GM19239 (cell line): ENCODE data around the gene GCH1.
A peak's percentile ranks its signal among the peaks of the same experiment; 100 is the strongest.
"Not testable (repeated sequence)": the region's sequence is repeated elsewhere in the genome, so short reads cannot be mapped to it uniquely, and the experiment has no call there.

Experiments used
- DNase-seq: peaks from one replicate; pipeline ENCODE4 v3.0.0; 2011; ENCODE audit warnings: low spot score; ENCODE audit not compliant: insufficient read length
- FAIRE-seq: peaks from 2 replicates; lab custom pipeline; 2011; peaks lifted over from hg19 to GRCh38; lab: Jason Lieb, UNC

The GCH1 gene, protein sequence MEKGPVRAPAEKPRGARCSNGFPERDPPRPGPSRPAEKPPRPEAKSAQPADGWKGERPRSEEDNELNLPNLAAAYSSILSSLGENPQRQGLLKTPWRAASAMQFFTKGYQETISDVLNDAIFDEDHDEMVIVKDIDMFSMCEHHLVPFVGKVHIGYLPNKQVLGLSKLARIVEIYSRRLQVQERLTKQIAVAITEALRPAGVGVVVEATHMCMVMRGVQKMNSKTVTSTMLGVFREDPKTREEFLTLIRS

DNA sequence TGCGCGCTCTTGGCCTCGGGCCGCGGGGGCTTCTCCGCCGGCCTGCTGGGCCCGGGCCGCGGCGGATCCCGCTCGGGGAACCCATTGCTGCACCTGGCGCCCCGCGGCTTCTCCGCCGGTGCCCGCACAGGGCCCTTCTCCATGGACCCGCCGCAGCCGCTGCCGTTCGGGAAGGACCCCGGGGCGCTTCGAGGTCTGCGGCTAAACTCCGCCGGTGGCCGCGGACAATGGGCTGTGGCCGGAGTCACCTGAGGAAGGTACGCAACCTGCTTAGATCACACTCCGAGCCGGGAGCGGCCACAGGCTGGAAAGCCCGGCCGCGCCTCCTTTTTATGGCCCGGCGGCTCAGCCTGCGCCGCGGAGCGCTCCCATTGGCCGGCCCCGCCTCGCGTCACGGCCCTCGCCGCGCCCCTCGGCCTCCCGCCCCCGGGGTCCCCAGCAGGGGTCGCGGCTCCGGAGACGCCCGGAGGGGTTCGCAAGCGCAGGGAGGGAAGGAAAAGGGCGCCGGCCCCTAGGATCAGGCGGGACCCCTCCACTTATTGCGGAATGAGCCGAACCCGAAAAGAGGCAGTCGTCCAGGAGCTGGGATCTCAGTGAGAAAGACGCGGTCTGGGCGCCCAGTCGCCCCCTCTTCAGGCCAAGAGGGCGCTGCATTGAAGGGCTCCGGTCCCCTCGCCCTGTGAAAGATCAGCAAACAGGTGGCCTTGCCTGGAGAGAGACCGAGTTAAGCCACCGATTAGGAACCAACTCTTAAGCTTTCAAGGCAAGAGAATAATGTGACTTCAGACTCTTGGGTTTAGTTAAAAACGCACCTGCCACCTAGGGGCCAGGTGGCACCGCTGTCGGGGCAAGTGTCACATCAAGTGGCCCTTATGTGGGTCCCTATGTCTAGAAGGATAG lies at the start of gene GCH1:
TSS of gene GCH1 (minus strand) at position 306 of the 900 bp plus-strand sequence. CDS start at position 143, 163 bp downstream.
- FAIRE-seq (peak; percentile 82), DNase-seq (no peak)

DNA sequence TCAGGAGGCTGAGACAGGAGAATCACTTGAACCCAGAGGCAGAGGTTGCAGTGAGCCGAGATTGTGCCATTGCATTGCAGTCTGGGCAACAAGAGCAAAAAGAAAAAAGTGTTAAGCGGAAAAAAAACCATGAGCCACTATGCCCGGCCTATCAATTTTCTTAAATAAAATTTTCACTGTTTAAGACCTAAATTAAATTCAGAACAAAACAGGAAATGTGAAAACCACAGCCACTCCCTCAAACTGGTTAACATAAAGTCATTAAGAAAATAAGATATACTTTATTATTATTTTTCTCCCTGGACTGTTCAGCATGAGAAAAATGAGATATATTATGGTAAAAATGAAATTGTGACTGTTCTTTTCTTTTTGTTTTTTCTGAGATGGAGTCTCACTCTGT lies 44.6 kb upstream of the GCH1 start:
- FAIRE-seq (no peak), DNase-seq (no peak)

DNA sequence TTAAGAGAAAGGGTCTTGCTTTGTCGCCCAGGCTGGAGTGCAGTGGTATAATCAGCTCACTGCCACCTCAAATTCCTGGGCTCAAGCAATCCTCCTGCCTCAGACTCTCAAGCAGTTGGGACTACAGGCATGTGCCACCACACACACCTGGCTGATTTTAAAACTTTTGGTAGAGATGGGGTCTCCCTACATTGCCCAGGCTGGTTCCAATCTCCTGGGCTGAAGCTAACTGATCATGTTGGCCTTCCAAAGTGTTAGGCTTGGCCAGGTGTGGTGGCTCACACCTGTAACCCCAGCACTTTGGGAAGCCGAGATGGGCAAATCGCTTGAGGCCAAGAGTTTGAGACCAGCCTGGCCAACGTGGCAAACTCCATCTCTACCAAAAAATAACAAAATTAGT lies 43.9 kb upstream of the GCH1 start:
- DNase-seq: no peak
- FAIRE-seq: no peak

DNA sequence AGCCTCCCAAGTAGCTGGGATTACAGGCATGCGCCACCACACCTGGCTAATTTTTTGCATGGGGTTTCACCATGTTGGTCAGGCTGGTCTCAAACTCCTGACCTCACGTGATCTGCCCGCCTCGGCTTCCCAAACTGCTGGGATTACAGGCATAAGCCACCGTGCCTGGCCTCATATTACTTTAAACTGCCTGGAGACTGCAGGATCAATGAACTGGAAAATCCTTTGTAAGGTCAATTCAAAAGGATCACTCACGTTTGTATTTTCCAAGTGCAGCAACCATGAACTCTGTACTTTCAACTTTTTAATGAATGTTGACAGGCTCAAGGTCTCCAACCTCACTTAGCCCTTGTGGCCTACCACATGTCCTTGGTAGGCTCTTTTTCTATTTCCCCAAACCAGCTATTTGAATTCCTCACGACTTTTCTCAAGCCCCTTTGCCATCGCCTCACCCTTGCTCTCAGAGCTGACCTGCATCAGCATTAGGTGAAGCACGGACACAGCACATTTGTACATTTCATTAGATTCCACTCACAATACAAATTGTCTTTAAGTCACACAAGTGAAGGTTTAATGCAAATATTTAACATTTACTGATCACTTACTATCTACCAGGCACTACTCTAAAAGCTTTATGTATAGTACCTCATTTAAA lies 42.2 kb upstream of the GCH1 start:
- FAIRE-seq: no peak
- no peak for DNase-seq

DNA sequence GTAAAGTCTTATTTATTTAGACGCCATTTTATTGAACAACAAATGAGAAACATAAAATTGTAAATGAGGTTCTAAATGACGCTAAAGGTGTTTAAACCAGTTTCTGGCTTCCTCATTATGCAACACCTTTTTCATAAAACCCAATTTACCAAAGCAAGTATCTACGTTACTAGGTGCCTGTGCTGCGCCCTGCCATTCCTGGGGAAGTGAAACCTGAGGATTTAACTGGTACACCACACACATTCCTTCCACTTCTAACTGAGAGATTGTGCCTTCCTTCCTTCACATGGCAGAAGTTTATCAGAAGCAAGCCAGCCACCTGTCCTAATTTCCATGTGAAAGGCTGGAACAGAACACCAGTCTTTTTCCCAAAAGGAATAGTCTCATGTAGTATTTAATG lies 40.3 kb upstream of the GCH1 start:
- no peak for FAIRE-seq
- no peak for DNase-seq

DNA sequence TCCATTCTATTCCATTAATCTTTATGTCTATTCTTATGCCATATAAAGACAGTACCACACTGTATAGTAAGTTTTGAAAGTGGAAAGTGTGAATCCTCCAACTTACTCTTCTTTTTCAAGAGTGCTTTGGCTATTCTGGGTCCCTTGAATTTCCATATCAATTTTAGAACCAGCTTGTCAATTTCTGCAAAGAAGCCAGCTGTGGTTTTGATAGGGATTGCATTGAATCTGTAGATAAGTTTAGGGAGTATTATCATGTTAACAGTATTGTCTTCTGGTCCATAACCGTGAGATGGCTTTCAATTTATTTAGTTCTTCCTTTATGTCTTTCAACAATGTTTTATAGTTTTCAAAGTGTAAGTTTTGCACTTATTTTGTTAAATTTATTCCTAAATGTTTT lies 34.2 kb upstream of the GCH1 start:
- DNase-seq: no peak
- peak; percentile 4 for FAIRE-seq

DNA sequence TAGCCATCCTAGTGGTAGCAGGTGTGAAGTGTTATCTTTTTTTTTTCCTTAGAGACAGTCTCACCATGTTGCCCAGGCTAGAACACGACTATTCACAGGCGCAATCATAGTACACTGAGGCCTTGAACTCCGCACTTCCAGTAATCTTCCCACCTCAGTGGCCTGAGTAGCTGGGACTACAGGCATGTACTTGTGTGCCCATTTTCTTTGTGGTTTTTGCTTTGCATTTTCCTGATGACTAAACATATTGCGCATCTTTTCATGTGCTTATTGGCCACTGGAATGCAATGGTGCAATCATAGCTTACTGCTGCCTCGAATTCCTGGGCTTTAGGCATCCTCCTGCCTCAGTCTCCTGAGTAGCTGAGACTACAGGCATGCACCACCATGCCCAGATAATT lies 33.3 kb upstream of the GCH1 start:
- no peak for DNase-seq
- FAIRE-seq: no peak

DNA sequence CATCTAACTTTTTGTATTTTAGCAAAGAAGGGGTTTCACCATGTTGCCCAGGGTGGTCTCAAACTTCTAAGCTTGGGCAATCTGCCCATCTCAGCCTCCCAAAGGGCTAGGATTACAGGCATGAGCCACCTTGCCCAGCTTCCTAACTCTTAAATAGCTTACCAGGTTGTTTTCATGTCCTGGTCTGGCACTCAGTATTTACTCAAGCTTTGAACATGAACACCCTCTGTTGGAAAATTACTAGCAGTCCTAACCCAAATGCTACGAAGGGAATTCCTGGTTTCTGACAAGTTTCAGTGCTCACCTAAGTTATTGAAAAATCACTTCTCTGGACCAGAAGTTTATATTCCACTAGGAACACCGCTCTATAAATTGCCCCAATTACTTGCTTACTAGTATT lies 32.5 kb upstream of the GCH1 start:
- FAIRE-seq (no peak), DNase-seq (no peak)

DNA sequence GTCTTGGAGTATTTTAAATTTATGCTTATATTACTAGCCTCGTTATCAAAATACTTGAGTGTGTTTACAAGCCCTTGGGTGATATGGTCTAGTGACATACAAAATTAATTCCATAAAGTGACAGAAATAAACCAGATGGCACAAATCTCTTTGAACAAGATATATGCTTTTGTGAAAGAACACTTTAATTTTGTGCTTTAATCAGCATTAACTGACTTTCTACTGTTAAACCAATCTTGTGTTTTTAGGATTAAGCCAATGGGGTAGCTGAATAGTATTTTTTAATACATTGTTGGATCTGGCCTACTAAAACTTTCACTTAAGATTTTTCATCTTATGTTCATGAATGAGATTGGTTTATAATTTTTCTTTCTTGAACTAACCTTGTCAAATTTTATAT lies 30.4 kb upstream of the GCH1 start:
- no peak for DNase-seq

DNA sequence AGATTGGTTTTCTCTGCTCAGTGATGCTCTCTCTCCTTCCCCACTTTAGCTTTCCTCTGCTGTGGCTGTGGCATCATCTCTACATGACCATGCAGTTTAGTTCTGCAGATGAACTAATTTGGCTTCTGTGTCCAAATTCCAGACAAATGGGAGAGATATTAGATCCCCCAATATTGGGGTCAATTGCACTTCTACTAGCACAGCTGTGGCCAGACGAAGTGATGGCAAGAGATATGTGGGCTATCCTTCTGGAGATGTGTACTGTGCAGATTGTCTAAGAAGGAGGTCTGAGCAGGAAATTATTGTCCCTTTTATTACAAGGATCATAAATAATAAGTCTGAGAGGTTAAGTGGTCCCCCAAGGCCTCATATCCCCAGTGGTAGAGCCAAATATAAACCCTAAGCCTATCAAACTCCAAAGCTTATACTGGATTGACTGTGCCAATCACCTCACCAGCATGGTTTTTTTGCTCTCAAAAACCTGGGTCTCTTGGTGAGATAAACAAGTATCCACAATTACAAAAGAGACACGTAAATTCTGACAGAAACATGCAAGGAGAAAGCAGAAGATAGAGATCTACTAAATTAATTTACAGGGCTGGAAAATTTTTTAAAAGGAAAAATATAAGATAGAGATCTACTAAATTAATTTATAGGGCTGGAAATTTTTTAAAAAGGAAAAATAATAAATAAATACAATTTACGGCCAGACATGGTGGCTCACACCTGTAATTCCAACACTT lies 29.1 kb upstream of the GCH1 start:
- FAIRE-seq (no peak), DNase-seq (no peak)

More for the DNA sequence above, 30.4 kb upstream of the GCH1 start:
- no peak for FAIRE-seq

DNA sequence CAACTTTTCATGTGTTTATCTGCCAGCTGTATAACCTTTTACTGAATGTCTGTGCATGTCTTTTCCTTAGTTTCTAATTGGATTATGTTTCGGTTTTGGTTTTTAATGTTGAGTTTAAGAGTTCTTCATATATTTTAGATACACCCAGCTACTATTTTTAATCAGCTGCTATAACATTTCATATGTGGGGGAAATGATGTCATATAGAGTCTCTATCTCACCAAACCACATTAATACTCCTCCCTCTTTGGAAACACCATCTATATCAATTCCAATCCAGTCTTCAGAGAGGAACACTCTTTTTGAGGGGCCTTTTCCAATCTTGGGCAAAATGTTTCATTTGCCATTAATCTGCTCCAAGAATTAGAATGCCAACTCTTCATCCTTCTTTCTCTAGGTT lies 28.5 kb upstream of the GCH1 start:
- FAIRE-seq (no peak), DNase-seq (no peak)

DNA sequence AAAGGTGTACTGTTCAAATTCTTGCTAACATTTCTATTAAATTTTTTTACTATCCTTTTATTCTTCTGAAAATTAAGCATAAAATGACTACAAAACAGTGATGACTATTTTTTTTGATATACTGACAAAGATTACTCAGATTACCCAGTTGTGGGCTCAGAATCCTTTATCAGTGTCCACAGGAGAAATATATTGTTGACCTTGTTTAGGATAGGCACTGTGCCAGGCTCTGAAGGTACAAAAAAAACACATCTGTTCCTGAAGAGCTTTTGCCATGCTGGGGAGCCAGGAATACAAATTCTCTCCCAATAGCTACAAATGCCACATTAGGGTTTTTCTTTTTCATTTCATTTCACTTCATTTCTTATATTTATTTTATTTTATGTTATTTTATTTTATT lies 26.9 kb upstream of the GCH1 start:
- FAIRE-seq (no peak), DNase-seq (no peak)

DNA sequence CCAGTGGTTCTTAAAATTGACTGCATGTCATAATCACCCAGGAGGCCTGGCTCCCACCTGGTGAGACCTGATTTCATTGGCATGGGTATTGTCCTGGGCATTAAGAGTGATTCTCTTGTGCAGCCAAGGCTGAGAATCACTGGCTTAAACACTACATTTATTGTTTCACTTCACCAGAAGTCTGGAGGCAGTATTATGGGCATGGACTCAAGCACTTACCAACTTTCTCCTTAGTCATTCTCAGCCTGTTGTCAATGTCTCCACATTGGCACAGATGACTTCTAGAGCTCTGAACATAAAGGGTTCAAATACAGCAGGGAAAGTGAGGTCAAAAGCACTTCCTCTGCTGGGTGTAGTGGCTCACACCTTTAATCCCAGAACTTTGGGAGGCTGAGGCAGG lies 25.6 kb upstream of the GCH1 start:
- FAIRE-seq: no peak
- no peak for DNase-seq

DNA sequence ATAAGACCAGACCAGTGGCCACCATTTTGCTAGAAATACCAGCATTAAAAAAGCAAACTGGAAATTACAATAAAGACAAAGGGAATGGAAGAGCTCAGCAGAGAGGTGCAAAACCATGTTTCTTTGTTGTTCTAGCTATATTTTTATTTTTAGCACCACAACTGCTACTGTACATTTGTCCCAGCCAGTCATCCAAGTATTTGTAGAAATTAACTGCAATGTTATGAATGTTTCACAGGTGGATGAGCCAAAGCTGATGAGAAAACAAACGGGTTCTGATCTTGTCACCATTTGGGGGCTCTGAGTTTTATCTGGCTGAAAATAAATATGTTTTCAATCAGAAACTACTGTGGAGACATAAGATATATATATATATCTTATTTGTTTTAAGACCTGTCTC lies 24.9 kb upstream of the GCH1 start:
- DNase-seq (no peak), FAIRE-seq (no peak)

DNA sequence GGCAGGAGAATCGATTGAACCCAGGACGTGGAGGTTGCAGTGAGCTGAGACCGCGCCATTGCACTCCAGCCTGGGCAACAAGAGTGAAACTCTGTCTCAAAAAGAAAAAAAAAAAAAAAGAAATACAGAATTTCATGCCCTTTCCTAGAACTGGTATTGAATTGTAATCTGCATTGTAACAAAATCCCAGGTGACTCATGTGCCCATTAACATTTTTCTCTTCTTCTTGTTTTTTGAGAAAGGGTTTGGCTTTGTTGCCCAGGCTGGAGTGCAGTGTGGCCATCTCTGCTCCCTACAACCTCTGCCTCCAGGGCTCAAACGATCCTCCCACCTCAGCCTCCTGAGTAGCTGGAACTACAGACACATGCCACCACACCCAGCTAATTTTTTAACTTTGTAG lies 23.9 kb upstream of the GCH1 start:
- not testable (repeated sequence) for FAIRE-seq, DNase-seq

DNA sequence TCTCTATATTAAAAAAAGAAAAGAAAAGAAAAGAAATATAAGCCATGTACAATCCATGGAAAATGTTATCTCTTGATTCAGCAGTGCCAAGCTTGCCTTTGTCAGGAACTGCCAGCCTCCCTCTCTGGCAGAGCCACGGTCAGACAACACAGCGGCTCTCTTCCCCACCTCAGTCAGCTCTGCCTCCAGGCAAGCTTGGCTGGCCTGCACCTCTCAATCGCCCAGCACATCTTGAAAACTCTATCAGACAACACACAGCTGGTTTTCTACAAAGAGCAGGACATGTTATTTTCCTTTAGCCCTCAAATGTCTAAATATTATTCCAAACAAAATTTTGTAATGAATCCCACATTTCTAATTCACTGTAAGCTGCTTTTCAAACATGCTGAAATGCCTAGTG lies 20.0 kb upstream of the GCH1 start:
- FAIRE-seq: no peak
- DNase-seq: no peak

DNA sequence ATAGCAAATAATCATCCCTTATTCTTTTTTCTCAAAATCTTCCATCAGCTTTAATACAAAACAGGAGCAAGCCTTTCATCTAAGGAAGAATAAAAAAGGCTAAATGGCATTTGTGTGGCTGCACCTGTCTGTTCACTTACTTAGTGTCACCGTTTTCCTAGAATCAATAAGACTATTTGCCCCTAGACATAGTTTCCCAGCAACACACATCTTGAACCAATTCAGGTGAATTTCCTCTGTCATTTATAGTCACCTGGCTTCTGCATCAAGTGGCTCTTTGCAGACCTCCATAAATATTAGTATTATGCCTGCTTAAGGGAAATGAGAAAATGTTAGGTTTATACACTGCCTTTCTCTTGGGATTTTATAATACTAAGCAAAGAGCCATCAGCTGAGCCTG lies 17.4 kb upstream of the GCH1 start:
- no peak for DNase-seq
- no peak for FAIRE-seq

DNA sequence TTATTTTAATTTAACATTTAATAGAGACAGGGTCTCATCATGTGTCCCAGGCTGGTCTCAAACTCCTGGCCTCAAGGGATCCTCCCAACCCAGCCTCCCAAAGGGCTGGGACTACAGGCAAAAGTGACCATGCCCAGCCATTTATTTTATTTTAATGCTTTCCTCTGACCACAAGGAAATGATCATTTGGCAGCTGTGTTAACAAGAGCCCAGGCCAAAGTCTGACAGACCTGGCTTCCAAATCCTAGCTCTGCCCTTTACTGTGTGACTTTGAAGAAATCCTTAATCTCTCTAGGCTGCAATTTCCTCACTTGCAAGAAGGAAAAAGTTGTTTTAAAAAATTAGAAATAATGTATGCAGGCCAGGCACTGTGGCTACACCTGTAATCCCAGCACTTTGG lies 16.7 kb upstream of the GCH1 start:
- no peak for FAIRE-seq
- no peak for DNase-seq

DNA sequence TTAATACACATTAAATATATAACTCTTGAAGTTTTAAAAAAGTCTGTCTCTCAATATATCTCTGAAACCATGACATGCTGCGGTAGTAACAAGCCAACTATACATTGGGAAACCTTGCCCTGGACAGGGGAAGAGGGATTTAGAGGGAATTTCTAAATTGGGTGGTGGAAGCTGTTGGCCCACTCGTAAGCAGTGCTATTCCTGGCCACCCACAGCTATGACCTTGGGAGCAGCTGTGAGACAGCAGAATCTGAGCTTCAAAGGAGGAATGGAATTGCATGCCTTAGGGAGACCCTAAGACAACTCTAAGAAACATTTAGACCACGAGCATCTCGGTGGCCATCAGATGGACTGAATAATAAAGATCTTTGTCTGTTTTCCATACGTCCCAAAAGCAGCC lies 15.8 kb upstream of the GCH1 start:
- DNase-seq: no peak
- no peak for FAIRE-seq

DNA sequence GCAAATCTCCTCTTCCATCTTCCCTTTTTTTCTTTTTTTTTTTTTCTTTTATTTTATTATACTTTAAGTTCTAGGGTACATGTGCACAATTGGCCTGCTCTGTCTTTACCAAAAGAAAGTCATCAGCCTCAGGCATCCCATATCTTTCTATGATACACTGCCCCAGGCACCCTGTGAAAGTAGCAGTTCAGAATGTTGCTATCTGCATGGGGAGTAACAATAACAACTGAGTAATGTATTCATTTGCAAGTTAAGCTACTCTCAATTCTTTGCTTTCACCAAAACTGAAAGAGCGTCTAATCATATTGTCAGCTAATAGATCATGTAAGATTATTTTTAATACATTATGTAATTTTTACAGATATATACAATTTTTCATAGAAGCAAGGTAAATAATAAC lies 13.5 kb upstream of the GCH1 start:
- no peak for FAIRE-seq

More for the DNA sequence above, 13.5 kb upstream of the GCH1 start:
- DNase-seq: no peak
